Activated naive CD8-positive, alpha-beta T cell treated with anti-CD3 and anti-CD28 coated beads, Interleukin-2, amount 50 U/mL, for 16 hours (primary cell): ENCODE results near the gene SBK3.
A peak's percentile ranks its signal among the peaks of the same experiment; 100 is the strongest.
"Not testable (repeated sequence)": the region's sequence is repeated elsewhere in the genome, so short reads cannot be mapped to it uniquely, and the experiment has no call there.

Experiments
- DNase-seq: peaks from one replicate; pipeline ENCODE4 v3.0.0-alpha.2; 2020; ENCODE audit warnings: low read depth, low spot score

SBK3 gene

GRCh38 chr19:55519451-55520311 is 25.7 kb downstream of the SBK3 start:
- no peak for DNase-seq

DNA sequence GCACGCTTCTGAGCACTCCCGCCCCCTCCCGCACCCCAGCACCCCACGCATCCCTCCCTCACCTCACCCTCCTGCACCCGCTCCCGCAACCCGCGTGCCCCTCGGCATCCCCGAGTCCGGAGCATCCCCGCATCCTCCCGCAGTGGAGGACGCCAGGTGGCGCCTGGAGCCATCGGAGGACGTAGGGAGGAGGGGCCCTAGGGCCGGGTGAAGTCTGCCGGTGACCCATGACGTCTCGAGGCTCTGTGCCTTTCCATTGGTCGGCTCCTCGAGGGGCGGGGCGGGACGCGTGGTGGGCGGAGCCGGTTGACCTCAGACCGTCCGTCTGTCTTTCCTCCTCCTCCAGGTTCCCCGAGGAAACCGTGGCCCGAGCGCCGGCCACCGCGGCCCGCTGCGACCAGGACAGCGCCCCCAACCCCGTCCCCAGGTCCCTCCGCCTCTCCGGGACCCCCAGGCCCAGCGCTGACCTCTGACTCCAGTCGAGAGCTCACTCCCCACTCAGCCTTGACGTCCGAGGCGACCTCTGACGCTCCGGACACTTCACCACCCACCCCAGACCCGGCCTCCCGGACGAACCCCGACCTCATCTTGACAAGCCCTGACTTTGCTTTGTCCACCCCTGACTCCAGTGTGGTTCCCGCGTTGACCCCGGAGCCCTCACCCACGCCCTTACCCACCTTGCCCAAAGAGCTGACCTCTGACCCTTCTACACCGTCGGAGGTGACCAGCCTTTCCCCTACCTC is 28.3 kb downstream of the SBK3 start:
- DNase-seq: peak; percentile 80

DNA sequence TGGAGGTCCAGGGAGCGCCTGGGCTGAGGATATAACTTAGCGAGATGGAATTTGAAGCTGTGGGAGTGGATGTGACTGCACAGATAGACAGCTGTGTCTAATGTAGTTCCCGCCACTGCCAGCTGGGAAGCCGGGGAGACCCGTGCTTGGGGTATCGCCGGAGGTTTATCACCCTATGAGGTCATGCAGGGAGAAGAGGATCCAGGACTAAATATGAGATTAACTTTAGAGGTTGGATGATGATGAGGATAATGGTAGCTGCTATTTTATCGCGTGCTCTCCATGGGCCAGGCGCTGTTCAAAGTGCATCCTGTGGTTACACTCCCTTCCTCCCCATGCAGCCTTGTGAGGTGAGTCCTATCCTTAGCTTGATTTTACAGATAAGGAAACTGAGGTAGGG is 37.2 kb downstream of the SBK3 start:
- no peak for DNase-seq

GRCh38 chr19:55504981-55505380 is 40.4 kb downstream of the SBK3 start:
- no peak for DNase-seq

DNA sequence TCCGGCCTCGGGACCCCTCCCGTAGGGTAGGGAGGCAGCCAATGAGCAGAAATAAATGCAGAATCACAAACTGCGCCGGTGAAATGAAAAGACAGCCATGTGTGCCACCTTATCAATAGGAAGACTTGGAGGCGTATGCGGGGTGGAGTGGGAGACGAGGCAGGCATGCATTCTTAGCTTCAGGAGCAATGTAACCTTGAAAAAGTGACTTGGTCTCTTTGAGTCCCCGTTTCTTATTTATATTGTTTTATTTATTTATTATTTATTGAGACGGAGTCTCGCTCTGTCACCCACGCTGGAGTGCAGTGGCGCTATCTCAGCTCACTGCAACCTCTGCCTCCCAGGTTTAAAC is 41.1 kb downstream of the SBK3 start:
- DNase-seq: no peak

DNA sequence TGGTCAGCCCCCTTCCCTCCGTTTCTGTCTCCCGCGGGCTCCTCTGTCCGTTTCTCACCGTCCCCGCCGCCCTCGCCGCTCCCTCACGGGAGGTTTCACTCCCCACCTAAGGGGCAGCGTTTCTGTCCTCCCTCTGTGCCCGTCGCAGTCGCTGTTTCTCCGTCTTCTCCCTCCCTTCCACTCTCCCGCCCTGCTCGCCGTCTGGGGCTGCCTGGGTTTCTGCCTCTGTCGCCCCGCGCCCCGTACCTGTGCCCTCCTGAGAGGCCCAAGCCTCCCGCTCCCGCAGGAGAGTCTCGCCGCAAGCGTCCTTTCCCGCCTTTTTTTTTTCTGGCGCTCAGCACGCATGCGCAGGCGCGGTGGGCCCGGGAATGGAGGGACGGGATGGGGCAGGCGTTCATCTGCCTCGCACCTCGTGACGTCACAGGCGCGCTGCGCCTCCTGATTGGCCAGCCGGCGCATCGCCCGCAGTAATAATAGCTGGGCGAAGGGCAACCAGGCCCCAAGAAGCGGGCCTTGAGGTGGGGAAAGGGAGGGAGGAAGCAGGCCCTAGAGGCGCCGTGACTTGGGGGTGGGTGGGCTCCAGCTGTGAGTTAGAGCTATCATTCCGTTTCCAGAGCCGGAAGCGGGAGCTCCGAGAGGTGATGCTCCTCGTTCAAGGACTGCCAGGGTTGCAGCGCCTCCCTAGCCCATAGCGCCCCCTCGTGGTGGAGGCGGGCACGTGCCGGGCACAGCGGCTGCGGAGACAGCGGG is 41.7 kb downstream of the SBK3 start:
- DNase-seq: peak; percentile 86

DNA sequence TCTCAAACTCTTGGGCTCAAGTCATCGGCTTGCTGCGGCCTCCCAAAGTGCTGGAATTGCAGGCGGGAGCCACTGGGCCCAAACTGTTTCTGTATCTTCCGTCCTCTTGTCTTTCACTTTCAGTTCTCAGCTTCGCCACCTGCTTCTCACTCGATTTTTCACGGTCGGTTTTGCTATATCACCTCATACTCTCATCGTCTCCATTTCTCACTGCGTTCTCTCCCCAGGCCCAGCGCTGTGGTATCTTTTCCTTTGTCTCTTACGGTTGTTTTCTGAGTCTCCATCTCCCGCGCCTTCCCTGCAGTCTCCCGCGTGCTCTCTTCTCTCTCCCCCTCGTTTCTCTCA is 42.2 kb downstream of the SBK3 start:
- no peak for DNase-seq

- DNase-seq: no peak
Measured at GRCh38 chr19:55502197-55502952, 43.0 kb downstream of the SBK3 start.

GRCh38 chr19:55500368-55500952 is 44.9 kb downstream of the SBK3 start:
- no peak for DNase-seq

- no peak for DNase-seq
Measured at GRCh38 chr19:55498246-55498840, 47.0 kb downstream of the SBK3 start.

DNA sequence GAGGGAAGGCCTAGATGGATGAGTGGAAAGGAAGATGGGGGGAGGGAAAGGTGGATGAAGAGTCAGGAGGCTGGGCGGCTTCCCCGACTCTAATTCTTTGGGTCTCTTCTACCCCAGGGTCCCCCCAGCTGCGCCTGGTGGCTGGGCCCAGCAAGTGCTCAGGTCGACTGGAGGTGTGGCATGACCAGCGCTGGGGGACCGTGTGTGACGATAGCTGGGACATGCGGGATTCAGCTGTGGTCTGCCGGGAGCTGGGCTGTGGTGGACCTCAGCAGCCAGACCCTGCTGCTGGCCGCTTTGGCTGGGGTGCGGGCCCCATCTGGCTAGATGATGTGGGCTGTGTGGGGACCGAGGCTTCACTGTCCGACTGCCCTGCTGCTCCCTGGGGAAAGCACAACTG is 47.6 kb downstream of the SBK3 start:
- DNase-seq: no peak

GRCh38 chr19:55496820-55497219 is 48.5 kb downstream of the SBK3 start:
- not testable (repeated sequence) for DNase-seq

- DNase-seq: no peak
Measured at GRCh38 chr19:55495646-55496349, 49.5 kb downstream of the SBK3 start.

DNA sequence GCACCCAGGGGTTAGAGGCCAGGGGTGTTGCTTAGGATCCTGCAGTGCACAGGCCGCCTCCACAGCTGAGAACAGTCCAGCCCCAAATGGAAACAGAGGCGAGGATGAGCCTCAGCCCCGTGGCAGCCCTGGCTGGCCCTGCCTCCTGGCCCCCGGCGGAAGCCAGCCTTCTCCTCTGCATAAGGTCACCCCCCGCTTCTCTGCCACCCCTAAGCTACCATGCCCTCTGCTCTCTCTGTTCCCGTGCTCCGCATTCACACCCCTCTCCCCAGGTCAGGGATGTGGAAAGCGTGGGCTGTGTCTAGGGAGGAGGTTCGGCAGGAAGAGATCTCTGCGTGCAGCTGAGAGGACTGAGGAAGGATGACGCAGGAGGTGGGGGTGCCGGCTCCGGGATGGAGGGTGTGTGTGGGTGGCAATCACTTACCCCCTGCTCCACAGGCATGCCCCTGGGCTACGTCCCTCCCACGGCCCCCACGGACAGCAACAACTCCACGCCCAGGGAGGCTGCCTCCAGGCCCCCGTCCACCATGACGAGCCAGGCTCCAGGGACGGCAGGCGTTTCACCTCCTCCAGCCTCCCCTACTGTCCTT is 51.1 kb downstream of the SBK3 start:
- no peak for DNase-seq

DNA sequence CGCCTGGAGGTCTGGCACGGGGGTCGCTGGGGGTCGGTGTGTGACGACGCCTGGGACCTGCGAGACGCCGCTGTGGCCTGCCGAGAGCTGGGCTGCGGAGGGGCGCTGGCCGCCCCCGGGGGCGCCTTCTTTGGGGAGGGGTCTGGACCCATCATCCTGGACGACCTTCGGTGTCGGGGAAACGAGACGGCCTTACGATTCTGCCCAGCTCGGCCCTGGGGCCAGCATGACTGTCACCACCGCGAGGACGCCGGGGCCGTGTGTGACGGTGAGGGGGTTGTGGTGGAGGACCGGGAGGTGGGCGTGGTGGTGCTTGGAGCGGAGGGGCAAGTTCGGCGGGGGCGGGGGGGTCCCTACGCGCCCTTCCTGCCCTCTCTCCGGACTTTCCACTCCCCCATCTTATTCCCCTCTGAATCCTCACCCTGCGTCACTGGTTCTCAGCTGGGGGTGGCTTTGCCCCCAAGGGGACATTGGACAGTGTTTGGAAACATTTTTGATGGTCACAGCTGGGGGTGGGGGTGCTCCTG is 51.6 kb downstream of the SBK3 start:
- DNase-seq: no peak

DNA sequence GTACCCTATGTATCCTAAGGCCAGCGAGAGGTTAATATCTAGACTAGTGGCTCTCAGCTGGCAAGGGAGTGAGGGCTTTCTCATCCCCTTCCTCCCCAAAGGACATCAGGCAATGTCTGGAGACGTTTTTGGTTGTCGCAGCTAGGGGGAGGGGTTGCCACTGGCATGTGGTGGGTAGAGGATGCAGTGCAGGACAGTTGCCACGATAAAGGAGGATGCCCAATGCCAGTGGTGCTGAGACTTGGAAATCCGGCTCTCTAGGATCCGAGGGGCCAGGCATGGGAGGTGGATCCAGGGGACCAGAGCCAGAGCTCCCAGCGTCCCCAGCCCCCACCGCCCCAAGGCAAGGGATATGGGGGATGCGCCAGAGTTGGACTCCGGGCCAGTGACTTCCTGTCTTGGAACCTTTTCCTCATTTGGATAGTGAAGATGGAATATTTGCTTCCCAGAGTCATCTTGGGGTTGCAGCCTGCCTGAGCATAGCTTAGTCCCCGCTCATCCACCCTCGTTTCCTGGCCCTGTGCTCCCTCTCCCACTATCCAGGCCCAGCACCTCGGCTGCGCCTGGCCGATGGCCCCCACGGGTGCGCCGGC is 52.2 kb downstream of the SBK3 start:
- no peak for DNase-seq

DNA sequence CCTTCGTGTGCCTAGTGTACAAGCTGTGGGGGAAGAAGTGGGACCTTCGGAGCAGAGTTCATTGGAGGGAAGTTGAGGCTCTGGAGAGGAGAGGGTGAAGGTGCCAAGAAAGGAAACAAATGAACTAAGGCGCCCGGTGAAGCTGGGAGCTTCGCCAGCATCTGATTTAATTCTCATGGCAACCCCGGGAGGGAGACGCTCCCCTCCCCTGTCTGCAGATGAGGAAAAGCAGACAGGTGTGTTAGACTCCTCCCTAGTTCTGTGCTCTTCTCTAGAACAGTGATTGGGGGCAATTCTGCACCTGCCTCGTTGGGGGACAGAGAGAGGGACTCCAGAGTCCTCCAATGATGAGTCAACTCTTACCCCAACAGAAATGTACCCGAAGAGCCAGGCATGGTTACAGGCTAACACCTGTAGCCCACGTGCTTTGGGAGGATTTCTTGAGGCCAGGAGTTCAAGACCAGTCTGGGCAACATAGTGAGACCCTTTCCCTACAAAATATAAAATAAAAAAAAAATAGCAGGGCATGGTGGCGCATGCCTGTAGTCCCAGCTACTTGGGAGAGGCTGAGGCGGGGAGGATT is 52.9 kb downstream of the SBK3 start:
- no peak for DNase-seq

DNA sequence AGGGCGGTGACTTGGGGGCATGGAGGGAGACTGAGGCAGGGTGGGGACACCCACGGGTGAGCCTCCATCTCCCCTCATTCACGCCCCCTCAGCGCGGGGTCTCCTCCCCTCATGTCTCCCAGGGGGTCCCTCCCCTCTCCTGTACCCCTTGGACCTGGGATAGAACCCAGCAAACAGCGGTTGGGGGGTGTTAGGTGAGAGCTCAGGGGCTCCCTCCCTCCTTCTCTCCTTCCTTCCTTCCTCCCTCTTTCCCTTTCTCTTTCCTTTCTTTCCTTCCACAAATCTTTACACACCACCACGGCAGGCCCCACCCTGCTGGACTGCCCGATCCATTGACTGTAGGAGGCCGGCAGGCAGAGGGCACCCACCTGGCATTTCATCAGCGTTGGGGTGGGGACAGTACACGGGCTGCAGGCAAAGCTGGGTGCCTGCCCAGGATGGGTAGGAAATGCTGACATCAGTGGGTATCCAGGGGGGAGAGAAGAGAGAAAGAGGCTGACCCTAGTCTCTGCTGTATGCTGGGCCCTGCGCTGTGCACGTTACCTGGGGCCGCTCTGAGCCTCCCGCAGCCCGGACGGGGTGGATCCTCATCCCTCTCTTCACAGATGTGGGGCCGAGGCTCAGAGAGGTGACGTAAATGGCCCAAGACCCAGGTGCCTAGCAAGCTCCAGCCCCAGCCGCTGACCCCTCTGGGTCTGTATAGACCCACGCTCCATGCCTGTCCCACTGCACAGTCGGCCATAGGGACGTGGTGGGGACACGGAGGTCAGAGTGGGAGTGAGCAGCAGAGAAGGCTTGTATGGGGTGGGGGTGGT is 53.6 kb downstream of the SBK3 start:
- DNase-seq: no peak
